GM19463 (cell line): ENCODE data around the gene CMIP.
"Not testable (repeated sequence)": the region's sequence is repeated elsewhere in the genome, so short reads cannot be mapped to it uniquely, and the experiment has no call there.

ENCODE experiments used
- ATAC-seq: cut with Tn5 transposase; IDR thresholded peaks from one replicate; pipeline ENCODE4 v1.9.1; 2021; ENCODE audit warnings: mild to moderate bottlenecking, moderate library complexity; ENCODE audit not compliant: unreplicated experiment

CMIP gene

DNA sequence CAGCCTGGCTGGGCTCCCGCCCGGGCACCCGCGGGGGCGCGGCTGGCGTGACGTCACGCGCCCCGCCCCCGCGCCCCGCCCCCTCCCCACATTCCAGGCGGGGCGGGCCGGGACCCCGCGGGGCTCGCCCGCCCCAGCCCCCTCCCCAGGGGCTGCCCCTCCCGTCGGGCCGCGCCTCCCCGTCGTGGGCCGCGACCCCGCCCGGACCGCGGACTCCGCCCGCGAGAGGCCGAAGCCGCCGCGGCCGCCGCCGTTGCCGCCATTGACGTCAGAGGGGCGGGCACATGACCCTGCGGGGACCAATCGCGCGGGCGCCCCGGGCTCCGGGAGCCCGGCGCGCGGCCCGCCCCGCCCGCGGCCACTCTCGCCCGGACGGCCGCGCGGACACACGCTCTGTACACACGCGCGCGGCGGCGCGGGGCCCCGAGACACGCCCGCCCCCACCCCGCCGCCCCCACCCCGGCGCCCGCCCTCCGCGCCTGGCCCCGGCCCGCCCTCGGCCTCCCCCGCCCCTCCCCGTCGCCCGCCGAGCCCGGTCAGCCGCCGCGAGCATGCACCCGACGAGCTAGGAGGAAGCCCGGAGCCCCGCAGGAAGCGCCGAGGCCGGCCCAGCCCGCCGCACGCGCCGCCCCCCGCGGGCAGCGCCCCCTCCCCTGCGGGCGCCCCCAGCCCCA lies at the start of gene CMIP:
TSS of gene CMIP (plus strand) at position 361 of the 674 bp plus-strand sequence.
- ATAC-seq: peak; percentile 87

- no peak for ATAC-seq
These were observed 49.5 kb upstream of the CMIP start for GRCh38 chr16:81394966-81395655.

DNA sequence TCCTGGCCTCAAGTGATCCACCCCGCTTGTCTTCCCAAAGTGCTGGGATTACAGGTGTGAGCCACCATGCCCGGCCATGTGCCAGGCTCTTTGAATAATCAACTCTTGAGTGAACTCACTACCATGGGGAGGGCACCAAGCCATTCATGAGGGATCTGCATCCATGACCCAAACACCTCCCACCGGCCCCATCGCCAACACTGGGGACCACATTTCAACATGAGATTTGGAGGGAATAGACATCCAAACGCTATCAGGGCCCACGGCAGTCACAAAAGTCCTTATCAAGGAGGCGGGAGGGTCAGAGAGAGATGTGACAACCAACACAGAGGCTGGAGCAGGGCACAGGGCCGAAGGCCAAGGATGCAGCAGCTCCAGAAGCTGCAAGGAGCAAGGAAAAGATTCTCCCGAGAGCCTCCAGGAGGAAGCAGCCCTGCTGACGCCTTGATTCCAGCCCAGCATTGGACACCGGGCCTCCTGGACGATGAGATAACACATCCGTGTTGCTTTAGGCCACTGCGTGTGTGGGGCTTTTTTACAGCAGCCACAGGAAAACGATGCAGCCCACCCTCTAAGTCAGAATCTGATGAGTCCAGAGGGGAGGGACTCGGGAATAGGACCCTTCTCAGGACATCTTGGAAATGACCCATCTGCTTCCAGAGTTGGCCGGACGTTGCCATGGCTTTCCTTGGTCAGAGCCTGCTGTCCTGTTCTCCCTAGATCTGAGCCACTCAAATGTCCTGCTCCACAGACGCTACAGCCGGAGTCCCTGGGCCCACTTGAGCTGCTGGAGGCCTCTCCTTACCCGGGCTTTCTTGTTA lies 47.3 kb upstream of the CMIP start:
- ATAC-seq: no peak

GRCh38 chr16:81397879-81398520 lies 46.6 kb upstream of the CMIP start:
- no peak for ATAC-seq

DNA sequence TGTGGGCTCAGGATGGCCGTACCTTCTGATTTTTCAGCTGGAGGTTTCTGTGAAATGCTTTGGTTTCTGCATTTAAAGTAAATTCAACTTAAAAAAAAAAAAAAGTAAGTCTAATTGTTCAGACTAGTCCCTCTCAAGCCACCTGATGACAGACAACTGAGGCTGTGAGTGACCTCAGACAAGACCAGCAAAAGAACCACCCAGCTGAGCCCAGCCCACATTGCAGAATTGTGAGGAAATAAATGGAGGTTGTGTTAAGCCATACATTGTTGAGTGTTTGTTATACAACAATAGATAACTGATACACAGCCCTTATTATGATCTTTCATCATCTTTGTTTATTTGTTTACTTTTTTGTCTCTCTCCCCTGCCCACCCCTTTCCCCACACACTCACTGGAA lies 44.7 kb upstream of the CMIP start:
- ATAC-seq: no peak

- ATAC-seq: no peak
These were observed 43.3 kb upstream of the CMIP start for GRCh38 chr16:81401035-81401950.

GRCh38 chr16:81403208-81403600 lies 41.4 kb upstream of the CMIP start:
- ATAC-seq: no peak

GRCh38 chr16:81403601-81404391 lies 40.8 kb upstream of the CMIP start:
- peak; percentile 80 for ATAC-seq

GRCh38 chr16:81405002-81405401 lies 39.6 kb upstream of the CMIP start:
- not testable (repeated sequence) for ATAC-seq

- no peak for ATAC-seq
These were observed 38.9 kb upstream of the CMIP start for GRCh38 chr16:81405702-81406113.

DNA sequence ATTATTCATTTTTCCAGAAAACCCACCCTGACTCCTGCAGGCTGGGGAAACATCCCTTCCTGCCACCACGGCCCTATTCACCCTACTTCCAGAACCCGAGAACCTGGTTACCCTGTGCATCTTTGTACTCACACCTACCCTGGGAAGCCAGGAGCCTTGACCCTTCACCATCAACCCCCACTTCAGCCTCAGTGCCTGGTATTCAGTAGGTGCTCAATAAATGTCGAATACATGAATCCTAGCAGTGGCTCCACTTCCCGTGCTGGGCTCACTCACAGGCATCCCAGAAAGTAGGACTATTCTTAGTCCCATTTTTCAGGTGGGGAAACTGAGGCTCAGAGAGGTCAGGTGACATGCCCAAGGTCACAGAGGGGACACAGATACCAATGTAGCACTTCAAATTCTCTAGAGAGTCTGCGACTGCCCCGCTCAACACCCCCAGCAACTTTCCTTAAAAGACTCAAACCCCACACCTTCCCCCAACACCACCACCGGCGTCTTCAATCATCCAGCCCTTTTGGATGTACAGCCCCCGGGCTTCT lies 36.1 kb upstream of the CMIP start:
- no peak for ATAC-seq

- no peak for ATAC-seq
These were observed 35.5 kb upstream of the CMIP start for GRCh38 chr16:81409016-81409556.

DNA sequence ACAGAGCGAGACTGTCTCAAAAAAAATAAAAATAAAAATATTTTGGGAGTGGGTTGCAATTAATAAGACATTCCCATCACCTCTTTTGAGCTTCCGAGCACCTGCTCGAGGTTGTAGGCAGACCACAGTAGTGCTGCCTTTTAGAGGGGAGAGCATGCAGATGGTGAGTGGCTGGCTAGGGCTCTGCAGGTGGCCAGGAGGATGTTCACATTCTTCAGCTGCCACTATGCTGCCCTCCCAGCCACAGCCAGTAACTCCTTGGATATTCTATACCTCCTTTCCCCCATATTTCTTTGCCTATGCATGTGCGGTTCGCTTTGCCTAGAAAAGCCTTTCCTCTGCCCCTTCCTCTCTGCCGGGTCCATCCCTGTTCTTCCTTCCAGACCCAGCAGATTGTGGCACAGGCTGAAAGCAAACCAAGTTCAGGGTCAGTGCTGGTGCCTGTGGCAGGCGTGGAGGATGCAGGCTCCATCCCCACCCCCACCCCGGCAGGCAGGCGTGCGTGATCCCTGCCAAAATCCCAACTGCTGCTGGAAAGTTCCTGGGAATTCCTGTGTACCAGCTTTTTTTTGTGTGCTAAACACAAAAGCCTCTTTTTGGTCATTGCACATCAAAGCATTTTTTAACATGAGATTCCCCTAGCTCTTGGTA lies 33.8 kb upstream of the CMIP start:
- no peak for ATAC-seq

- no peak for ATAC-seq
These were observed 31.2 kb upstream of the CMIP start for GRCh38 chr16:81413245-81413990.

- no peak for ATAC-seq
These were observed 28.9 kb upstream of the CMIP start for GRCh38 chr16:81415751-81416150.

- no peak for ATAC-seq
These were observed 27.9 kb upstream of the CMIP start for GRCh38 chr16:81416749-81417148.

- ATAC-seq: no peak
These were observed 27.4 kb upstream of the CMIP start for GRCh38 chr16:81417210-81417609.

GRCh38 chr16:81419806-81420205 lies 24.8 kb upstream of the CMIP start:
- no peak for ATAC-seq
